HEK293T (cell line): Measurements from ENCODE around the gene PFN3.

Experiments
- CTCF ChIA-PET: fragments of 350-600 bp; formaldehyde crosslinking; extraction: SDS; loops from one replicate; lab custom pipeline; 2021; ENCODE audit warnings: antibody characterized with exemption, inconsistent platforms; lab: Yijun Ruan, JAX
- POLR2A ChIA-PET: fragments of 350-600 bp; formaldehyde crosslinking; extraction: SDS; loops from one replicate; lab custom pipeline; 2020; ENCODE audit warnings: antibody characterized with exemption, inconsistent platforms; lab: Yijun Ruan, JAX
- DNase-seq: peaks from one replicate; pipeline ENCODE4 v3.0.0; 2012; ENCODE audit warnings: mixed read lengths; ENCODE audit errors: extremely low spot score
- ARNT ChIP-seq: fragments of 450-650 bp; IDR thresholded peaks from 2 replicates; pipeline ENCODE4 v1.6.1; 2017; ENCODE audit warnings: mild to moderate bottlenecking
- BHLHE40 ChIP-seq: fragments of 450-650 bp; IDR thresholded peaks from 2 replicates; pipeline ENCODE4 v1.6.1; 2016; ENCODE audit warnings: mild to moderate bottlenecking, moderate library complexity, borderline replicate concordance
- CTBP1 ChIP-seq: fragments of 450-650 bp; IDR thresholded peaks from 2 replicates; pipeline ENCODE4 v1.6.1; 2016; ENCODE audit warnings: borderline replicate concordance
- ELF4 ChIP-seq: fragments of 450-650 bp; IDR thresholded peaks from 2 replicates; pipeline ENCODE4 v1.6.1; 2017; ENCODE audit warnings: antibody characterized with exemption
- FOXA1 ChIP-seq: fragments of 450-650 bp; IDR thresholded peaks from 2 replicates; pipeline ENCODE4 v1.6.1; 2016; ENCODE audit warnings: mild to moderate bottlenecking
- FOXK2 ChIP-seq: fragments of 450-650 bp; IDR thresholded peaks from 2 replicates; pipeline ENCODE4 v1.6.1; 2016; ENCODE audit warnings: mild to moderate bottlenecking
- FOXM1 ChIP-seq: fragments of 450-650 bp; IDR thresholded peaks from 2 replicates; pipeline ENCODE4 v1.6.1; 2017; ENCODE audit warnings: mild to moderate bottlenecking, borderline replicate concordance
- HDGF ChIP-seq: fragments of 450-650 bp; IDR thresholded peaks from 2 replicates; pipeline ENCODE4 v1.6.1; 2017; ENCODE audit warnings: antibody characterized with exemption, borderline replicate concordance
- L3MBTL2 ChIP-seq: fragments of 450-650 bp; conservative IDR thresholded peaks from 2 replicates; pipeline ENCODE4 v1.6.1; 2016; ENCODE audit warnings: mild to moderate bottlenecking
- LEF1 ChIP-seq: fragments of 450-650 bp; IDR thresholded peaks from 2 replicates; pipeline ENCODE4 v1.6.1; 2017; ENCODE audit warnings: mild to moderate bottlenecking, borderline replicate concordance
- NFRKB ChIP-seq: fragments of 450-650 bp; IDR thresholded peaks from 2 replicates; pipeline ENCODE4 v1.6.1; 2016; ENCODE audit warnings: mild to moderate bottlenecking, moderate library complexity
- SP1 ChIP-seq: fragments of 450-650 bp; IDR thresholded peaks from 2 replicates; pipeline ENCODE4 v1.6.1; 2017
- SUZ12 ChIP-seq: fragments of 450-650 bp; IDR thresholded peaks from 2 replicates; pipeline ENCODE4 v1.6.1; 2016; ENCODE audit warnings: mild to moderate bottlenecking
- TARDBP ChIP-seq: fragments of 450-650 bp; IDR thresholded peaks from 2 replicates; pipeline ENCODE4 v1.6.1; 2016
- ZNF384 ChIP-seq: fragments of 450-650 bp; IDR thresholded peaks from 2 replicates; pipeline ENCODE4 v1.6.1; 2016
- TF ChIP-seq, protein P1 (sequence below): fragments of 450-650 bp; IDR thresholded peaks from 2 replicates; pipeline ENCODE4 v1.6.1; 2016

Gene PFN3

GRCh38 chr5:177350776-177351391 is 49.6 kb downstream of the PFN3 start:
- ChIA-PET CTCF (interaction anchor here (0.8 to 1.6 kb wide), 4 partner anchors 9 to 41 kb away, joined by 3 to 5 read pairs (median 4); no protein-coding TSS in a partner anchor), POLR2A (interaction anchor here (0.7 to 4.2 kb wide), 15 partner anchors 9 to 104 kb away, joined by 3 to 42 read pairs (median 6); partner anchors contain the start of gene GRK6)
- TF ChIP-seq FOXK2 (no peak), LEF1 (no peak), L3MBTL2 (no peak), BHLHE40 (no peak), FOXM1 (no peak), SUZ12 (no peak), NFRKB (no peak), ELF4 (no peak), ZNF384 (no peak), ARNT (no peak), CTBP1 (no peak), FOXA1 (no peak), SP1 (no peak), TARDBP (no peak), HDGF (no peak)
- TF ChIP-seq, protein P1, sequence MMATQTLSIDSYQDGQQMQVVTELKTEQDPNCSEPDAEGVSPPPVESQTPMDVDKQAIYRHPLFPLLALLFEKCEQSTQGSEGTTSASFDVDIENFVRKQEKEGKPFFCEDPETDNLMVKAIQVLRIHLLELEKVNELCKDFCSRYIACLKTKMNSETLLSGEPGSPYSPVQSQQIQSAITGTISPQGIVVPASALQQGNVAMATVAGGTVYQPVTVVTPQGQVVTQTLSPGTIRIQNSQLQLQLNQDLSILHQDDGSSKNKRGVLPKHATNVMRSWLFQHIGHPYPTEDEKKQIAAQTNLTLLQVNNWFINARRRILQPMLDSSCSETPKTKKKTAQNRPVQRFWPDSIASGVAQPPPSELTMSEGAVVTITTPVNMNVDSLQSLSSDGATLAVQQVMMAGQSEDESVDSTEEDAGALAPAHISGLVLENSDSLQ = no peak
- DNase-seq = peak; percentile 37
